Activated naive CD4-positive, alpha-beta T cell treated with anti-CD3 and anti-CD28 coated beads, Interleukin-2, amount 50 U/mL, for 24 hours (primary cell): ENCODE data around the gene GALNT15.

Experiments
- H3K27ac Mint-ChIP-seq: one replicate; pipeline ENCODE4 v1.8.0; 2021; ENCODE audit warnings: mild to moderate bottlenecking, mixed read lengths
- H3K27me3 Mint-ChIP-seq: one replicate; pipeline ENCODE4 v1.8.0; 2021; ENCODE audit warnings: mixed read lengths
- H3K36me3 Mint-ChIP-seq: one replicate; pipeline ENCODE4 v1.8.0; 2021; ENCODE audit warnings: mixed read lengths
- H3K4me1 Mint-ChIP-seq: one replicate; pipeline ENCODE4 v1.8.0; 2021; ENCODE audit warnings: mixed read lengths
- H3K4me3 Mint-ChIP-seq: one replicate; pipeline ENCODE4 v1.8.0; 2021; ENCODE audit warnings: mild to moderate bottlenecking, mixed read lengths
- H3K9me3 Mint-ChIP-seq: one replicate; pipeline ENCODE4 v1.8.0; 2021; ENCODE audit warnings: mixed read lengths

The GALNT15 gene

DNA sequence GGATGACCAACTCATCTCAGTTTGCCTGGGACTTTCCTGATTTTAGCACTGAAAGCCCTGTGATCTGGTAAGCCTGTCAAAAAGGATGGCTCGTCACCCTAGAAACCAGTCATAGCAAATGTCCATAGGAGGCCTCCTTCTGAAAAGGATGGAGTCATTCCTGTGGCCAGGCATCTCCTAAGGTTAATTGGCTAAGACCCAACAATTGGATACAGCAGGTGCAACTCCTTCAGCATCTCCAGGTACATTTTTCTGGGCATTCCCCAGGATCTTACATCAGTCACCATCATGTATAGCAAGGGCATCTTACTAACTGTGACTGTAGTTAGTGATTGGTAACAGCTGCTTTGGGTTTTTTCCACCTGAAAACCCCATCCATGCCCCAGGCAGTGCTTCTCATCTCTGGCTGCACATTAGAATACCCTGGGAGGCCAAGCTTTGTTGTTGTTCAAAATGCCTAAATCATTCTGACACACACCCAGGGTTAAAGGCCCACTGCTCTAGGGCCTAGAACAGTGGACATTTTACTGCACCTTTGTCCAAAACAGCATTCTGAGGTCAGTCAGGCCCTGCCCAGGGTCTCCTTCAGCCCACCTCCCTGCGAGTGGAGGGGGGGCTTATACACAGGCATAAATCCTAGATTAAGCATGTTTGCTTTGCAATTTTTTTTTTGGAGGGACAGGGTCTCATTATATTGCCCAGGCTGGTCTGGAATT lies 28.3 kb upstream of the GALNT15 start:
- Mint-ChIP-seq H3K27ac (no peak overlapping the region), H3K9me3 (no peaks in the 10 kb centered on the region), H3K27me3 (no peaks in the 10 kb centered on the region), H3K36me3 (no peaks in the 10 kb centered on the region), H3K4me1 (no peaks in the 10 kb centered on the region), H3K4me3 (no peak overlapping the region)

DNA sequence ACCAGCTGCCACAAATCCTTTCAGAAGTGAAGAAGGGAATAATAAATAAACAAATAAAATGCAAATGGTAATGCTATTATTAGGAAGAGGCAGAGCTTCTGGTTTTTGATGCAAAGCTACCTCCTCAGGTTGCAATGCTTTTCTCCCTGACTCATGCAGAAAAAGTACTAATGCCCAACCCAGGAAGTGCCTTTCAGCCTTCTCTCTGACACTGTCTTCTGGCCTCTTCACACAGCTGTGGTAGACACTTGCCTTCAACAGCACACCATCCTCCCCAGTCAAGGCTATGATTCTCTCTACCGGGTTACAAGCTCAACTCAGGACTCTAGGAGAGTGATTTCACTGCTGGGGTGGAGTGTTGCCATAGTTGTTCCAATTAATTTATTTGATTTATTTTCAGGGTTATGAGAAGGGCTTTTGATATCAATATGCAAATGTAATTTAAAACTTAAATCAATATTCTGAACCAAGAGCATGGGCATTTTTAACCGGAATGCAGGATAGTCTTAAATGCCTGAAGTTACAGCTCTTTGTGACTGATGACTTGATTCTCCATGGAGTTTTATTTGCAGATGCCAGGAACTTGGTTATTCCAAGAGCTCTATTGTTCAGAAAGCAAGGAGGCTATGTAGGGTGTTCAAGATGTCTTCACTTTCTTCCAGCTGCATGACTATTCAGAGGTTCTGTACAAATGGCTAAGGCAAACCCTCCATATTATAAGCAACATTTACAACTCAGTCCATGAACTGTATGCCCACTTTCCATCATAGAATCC lies 27.1 kb upstream of the GALNT15 start:
- Mint-ChIP-seq H3K27me3 (peaks cover 2% of the 10 kb centered on the region), H3K36me3 (peaks cover 2% of the 10 kb centered on the region), H3K27ac (no peak overlapping the region), H3K4me1 (no peaks in the 10 kb centered on the region), H3K9me3 (peaks cover 5% of the 10 kb centered on the region), H3K4me3 (no peak overlapping the region)

GRCh38 chr3:16148213-16148612 lies 26.3 kb upstream of the GALNT15 start:
- Mint-ChIP-seq H3K27ac (no peak overlapping the region), H3K36me3 (peaks cover 3% of the 10 kb centered on the region), H3K4me3 (no peak overlapping the region), H3K9me3 (peaks cover 10% of the 10 kb centered on the region), H3K27me3 (peaks cover 5% of the 10 kb centered on the region), H3K4me1 (no peaks in the 10 kb centered on the region)

- H3K4me3 Mint-ChIP-seq, result no peak overlapping the region
- H3K27me3 Mint-ChIP-seq, result peaks cover 8% of the 10 kb centered on the region
- H3K9me3 Mint-ChIP-seq, result peaks cover 10% of the 10 kb centered on the region
- H3K36me3 Mint-ChIP-seq, result peaks cover 3% of the 10 kb centered on the region
- no peak overlapping the region for H3K27ac Mint-ChIP-seq
- no peaks in the 10 kb centered on the region for H3K4me1 Mint-ChIP-seq
Observed at GRCh38 chr3:16148783-16149182, 25.7 kb upstream of the GALNT15 start.

DNA sequence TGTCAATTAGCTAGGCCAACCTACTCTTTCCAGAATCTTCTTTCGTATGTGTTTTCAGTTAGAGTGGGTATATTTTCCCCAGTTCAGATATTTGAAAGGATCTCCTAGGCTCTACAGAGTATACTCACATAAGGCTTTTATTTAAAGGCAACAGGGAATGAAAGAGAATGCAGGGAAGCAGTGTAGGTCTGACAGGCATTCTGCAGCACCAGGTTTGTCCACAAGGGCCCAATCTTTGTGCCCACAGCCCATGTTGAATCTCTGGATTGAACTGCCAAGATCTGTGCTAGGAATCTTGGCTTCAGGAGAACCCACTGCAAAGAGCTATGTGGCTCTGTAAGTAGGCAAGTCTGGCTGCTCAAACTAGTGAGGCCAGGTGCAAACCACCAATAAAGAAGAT lies 24.2 kb upstream of the GALNT15 start:
- Mint-ChIP-seq H3K9me3 (peaks cover 10% of the 10 kb centered on the region), H3K27ac (no peak overlapping the region), H3K4me3 (no peak overlapping the region), H3K4me1 (no peaks in the 10 kb centered on the region), H3K27me3 (peaks cover 10% of the 10 kb centered on the region), H3K36me3 (peaks cover 3% of the 10 kb centered on the region)

GRCh38 chr3:16151109-16151508 lies 23.4 kb upstream of the GALNT15 start:
- Mint-ChIP-seq H3K9me3 (peaks cover 10% of the 10 kb centered on the region), H3K27me3 (peaks cover 10% of the 10 kb centered on the region), H3K27ac (no peak overlapping the region), H3K36me3 (peaks cover 3% of the 10 kb centered on the region), H3K4me3 (no peak overlapping the region), H3K4me1 (no peaks in the 10 kb centered on the region)

DNA sequence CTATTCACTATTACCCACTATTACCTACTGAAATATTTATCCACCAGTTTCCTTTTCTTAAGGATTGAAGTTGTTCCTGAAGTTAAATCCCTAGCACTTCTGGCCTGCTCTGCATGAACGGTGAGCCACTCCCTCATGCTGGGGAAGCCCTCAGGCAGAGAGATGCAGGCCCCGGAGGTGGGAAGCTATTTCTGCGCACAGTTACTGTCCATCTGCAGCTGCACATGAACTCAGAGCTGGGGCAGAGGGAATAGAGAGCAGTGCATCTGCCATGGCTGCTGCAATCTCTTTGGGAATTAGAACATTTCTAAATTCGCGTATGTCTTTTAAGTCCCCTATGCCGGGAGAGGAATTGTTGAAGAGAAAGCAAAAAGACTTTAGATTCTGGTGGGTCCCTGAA lies 6.3 kb upstream of the GALNT15 start:
- peaks cover 10% of the 10 kb centered on the region for H3K9me3 Mint-ChIP-seq
- peaks cover 15% of the 10 kb centered on the region for H3K27me3 Mint-ChIP-seq
- no peak overlapping the region for H3K27ac Mint-ChIP-seq
- no peaks in the 10 kb centered on the region for H3K4me1 Mint-ChIP-seq
- H3K36me3 Mint-ChIP-seq, result peaks cover 2% of the 10 kb centered on the region
- no peak overlapping the region for H3K4me3 Mint-ChIP-seq

GRCh38 chr3:16171009-16171408 lies 3.5 kb upstream of the GALNT15 start:
- no peak overlapping the region for H3K4me3 Mint-ChIP-seq
- no peaks in the 10 kb centered on the region for H3K4me1 Mint-ChIP-seq
- no peak overlapping the region for H3K27ac Mint-ChIP-seq
- H3K36me3 Mint-ChIP-seq, result no peaks in the 10 kb centered on the region
- H3K27me3 Mint-ChIP-seq, result peaks cover 6% of the 10 kb centered on the region
- H3K9me3 Mint-ChIP-seq, result no peaks in the 10 kb centered on the region

DNA sequence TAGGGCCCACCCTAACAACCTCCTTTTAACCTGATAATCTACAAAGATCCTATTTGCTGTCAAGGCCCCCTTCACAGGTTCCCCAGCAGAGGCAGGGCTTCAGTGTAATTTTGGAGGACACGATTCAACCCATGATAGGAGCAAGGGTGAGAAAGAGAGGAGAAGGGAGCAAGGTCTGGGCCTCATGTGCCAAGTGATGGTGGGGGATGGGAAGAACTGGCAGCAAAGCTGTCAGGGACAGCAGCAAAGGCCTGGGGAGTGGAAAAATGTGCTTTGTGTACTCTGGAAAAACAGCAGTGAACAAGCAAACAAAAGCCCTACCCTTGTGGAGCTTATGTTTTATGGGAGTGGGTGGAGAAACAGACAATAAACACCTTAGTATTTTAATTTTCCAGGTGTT lies 2.7 kb upstream of the GALNT15 start:
- H3K9me3 Mint-ChIP-seq, result no peaks in the 10 kb centered on the region
- H3K27ac Mint-ChIP-seq, result no peak overlapping the region
- no peak overlapping the region for H3K4me3 Mint-ChIP-seq
- H3K27me3 Mint-ChIP-seq, result peaks cover 2% of the 10 kb centered on the region
- no peaks in the 10 kb centered on the region for H3K36me3 Mint-ChIP-seq
- H3K4me1 Mint-ChIP-seq, result no peaks in the 10 kb centered on the region

GRCh38 chr3:16173283-16174025 lies 1.0 kb upstream of the GALNT15 start:
- Mint-ChIP-seq H3K4me3 (no peak overlapping the region), H3K27me3 (peaks cover 1% of the 10 kb centered on the region), H3K36me3 (no peaks in the 10 kb centered on the region), H3K27ac (no peak overlapping the region), H3K4me1 (peaks cover 2% of the 10 kb centered on the region), H3K9me3 (no peaks in the 10 kb centered on the region)

- no peak overlapping the region for H3K27ac Mint-ChIP-seq
Observed at GRCh38 chr3:16174026-16174355, 489 bp upstream of the GALNT15 start.

DNA sequence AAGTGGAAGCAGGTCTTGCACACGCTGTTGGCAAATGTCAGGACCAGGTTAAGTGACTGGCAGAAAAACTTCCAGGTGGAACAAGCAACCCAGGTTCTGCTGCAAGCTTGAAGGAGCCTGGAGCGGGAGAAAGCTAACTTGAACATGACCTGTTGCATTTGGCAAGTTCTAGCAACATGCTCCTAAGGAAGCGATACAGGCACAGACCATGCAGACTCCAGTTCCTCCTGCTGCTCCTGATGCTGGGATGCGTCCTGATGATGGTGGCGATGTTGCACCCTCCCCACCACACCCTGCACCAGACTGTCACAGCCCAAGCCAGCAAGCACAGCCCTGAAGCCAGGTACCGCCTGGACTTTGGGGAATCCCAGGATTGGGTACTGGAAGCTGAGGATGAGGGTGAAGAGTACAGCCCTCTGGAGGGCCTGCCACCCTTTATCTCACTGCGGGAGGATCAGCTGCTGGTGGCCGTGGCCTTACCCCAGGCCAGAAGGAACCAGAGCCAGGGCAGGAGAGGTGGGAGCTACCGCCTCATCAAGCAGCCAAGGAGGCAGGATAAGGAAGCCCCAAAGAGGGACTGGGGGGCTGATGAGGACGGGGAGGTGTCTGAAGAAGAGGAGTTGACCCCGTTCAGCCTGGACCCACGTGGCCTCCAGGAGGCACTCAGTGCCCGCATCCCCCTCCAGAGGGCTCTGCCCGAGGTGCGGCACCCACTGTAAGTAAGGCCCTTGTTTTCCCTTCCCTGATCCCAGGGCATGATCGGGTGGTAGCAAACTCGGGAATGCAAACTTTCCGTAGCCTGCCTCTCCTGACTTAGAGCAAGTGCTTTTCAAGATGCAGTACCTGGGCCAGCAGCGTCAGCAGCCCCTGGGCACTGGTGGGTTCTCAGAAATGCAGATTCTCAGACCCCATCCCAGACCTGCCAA lies 759 bp downstream of the GALNT15 start:
- Mint-ChIP-seq H3K27me3 (peaks cover 2% of the 10 kb centered on the region), H3K36me3 (no peaks in the 10 kb centered on the region), H3K27ac (no peak overlapping the region), H3K4me3 (no peak overlapping the region), H3K9me3 (no peaks in the 10 kb centered on the region), H3K4me1 (peaks cover 5% of the 10 kb centered on the region)

More at GRCh38 chr3:16174026-16174355, 489 bp upstream of the GALNT15 start:
- Mint-ChIP-seq H3K9me3 (no peaks in the 10 kb centered on the region), H3K36me3 (no peaks in the 10 kb centered on the region), H3K27me3 (peaks cover 2% of the 10 kb centered on the region), H3K4me3 (no peak overlapping the region), H3K4me1 (peaks cover 5% of the 10 kb centered on the region)

DNA sequence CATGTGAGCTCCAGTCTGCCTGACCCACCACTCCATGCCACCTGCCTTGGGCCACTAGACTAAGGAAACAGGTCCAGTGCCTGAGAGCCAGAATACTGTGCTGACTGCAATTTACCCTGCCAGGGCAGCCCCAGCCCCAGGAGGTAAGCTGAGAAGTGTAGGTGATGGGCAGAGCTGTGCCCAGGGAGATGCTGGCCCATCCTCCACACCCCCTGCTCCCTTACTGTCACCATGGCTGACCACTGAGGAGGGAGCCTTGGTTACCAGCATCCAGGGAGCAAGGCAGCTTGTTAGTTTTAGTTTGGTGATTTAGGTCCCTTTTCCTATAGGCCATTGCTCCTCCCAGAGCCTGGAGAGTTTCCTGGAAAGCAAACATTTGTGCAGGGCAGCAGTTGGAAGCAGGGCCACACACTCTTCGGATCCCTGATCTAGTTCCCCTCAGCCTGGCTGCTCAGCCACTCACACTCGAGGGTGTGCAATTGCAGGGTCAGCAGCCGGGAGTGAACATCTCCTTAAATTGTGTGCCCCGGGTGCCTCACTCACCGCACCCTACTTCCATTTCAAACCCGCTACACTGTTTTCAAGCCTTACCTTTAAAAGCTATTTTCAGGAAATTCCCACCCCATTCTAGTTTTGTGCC lies 2.0 kb downstream of the GALNT15 start:
- Mint-ChIP-seq H3K4me3 (no peak overlapping the region), H3K9me3 (no peaks in the 10 kb centered on the region), H3K27ac (no peak overlapping the region), H3K27me3 (peaks cover 2% of the 10 kb centered on the region), H3K4me1 (peaks cover 5% of the 10 kb centered on the region), H3K36me3 (no peaks in the 10 kb centered on the region)

- Mint-ChIP-seq H3K36me3 (no peaks in the 10 kb centered on the region), H3K4me3 (no peak overlapping the region), H3K27ac (no peak overlapping the region), H3K4me1 (peaks cover 5% of the 10 kb centered on the region), H3K27me3 (peaks cover 2% of the 10 kb centered on the region), H3K9me3 (no peaks in the 10 kb centered on the region)
Observed at GRCh38 chr3:16177382-16177781, 2.9 kb downstream of the GALNT15 start.
